Measurements from ENCODE around the gene NUP188. TPM values are rescaled to one million over a fixed set of nuclear protein-coding genes. Genes with fewer than 3 reads are reported as not detected.

NUP188 gene
- polyA plus RNA-seq, 1 donor (not counting 4 experiments of a cell fraction or from before 2014, with no cell fraction given) = 31.1 TPM

DNA sequence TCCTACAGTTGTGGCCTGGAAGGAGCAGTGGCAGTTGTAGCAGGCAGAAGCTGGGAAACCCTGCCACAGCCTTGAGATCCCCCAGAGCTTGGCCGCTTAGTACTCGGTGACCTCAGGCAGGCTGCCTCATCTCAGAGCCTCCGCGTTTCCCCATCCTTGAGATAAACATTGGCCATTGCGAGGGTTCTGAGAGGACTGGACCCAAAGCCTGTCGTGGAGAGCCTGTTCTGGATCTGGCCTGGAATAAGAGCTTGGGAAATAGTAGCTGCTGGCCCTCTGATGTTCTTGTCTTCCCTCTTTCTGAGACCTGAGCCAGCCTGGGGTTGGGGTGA lies 90.2 kb downstream of the NUP188 start:
- Histone ChIP-seq H3K4me2 (ENCODE audit: control insufficient read depth, extremely low read depth, insufficient read depth, low read depth, low read length) (peak overlapping the region; percentile 84), H4K20me1 (ENCODE audit: control insufficient read depth, extremely low read depth, insufficient read depth, low read length) (no peaks in the 10 kb centered on the region), H2AFZ (ENCODE audit: control insufficient read depth, low read length) (no peak overlapping the region), H3K36me3 (ENCODE audit: control insufficient read depth in 2 of 2, extremely low read depth in 1 of 2, insufficient read depth in 2 of 2, low read length in 2 of 2) (peaks cover 5 to 12% of the 10 kb centered on the region in 2 experiments), H3K4me3 (ENCODE audit: control insufficient read depth in 2 of 3, extremely low read depth in 1 of 3, insufficient read depth in 2 of 3, low read depth in 1 of 3, low read length in 3 of 3) (peak overlapping the region in 2 of 3 experiments; percentile 93 to 96), H3K9me1 (ENCODE audit: control insufficient read depth, extremely low read depth, insufficient read depth, low read length) (no peaks in the 10 kb centered on the region), H3K9ac (ENCODE audit: control insufficient read depth, extremely low read depth, insufficient read depth, low read length) (no peak overlapping the region), H3K4me1 (ENCODE audit: control insufficient read depth, extremely low read depth, insufficient read depth, low read length) (peaks cover 17% of the 10 kb centered on the region), H3K27me3 (ENCODE audit: control insufficient read depth, extremely low read depth, insufficient read depth, low read length) (no peaks in the 10 kb centered on the region), H3K9me3 (ENCODE audit: control insufficient read depth, low read depth, low read length) (no peaks in the 10 kb centered on the region), H3K27ac (ENCODE audit: control insufficient read depth, insufficient read depth, low read length) (no peak overlapping the region), H3K79me2 (ENCODE audit: control insufficient read depth, insufficient read depth, low read length) (peaks cover 26% of the 10 kb centered on the region)
- TF ChIP-seq, protein P1, sequence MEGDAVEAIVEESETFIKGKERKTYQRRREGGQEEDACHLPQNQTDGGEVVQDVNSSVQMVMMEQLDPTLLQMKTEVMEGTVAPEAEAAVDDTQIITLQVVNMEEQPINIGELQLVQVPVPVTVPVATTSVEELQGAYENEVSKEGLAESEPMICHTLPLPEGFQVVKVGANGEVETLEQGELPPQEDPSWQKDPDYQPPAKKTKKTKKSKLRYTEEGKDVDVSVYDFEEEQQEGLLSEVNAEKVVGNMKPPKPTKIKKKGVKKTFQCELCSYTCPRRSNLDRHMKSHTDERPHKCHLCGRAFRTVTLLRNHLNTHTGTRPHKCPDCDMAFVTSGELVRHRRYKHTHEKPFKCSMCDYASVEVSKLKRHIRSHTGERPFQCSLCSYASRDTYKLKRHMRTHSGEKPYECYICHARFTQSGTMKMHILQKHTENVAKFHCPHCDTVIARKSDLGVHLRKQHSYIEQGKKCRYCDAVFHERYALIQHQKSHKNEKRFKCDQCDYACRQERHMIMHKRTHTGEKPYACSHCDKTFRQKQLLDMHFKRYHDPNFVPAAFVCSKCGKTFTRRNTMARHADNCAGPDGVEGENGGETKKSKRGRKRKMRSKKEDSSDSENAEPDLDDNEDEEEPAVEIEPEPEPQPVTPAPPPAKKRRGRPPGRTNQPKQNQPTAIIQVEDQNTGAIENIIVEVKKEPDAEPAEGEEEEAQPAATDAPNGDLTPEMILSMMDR (optimal IDR thresholded peaks at IDR 0.05 in 1 of 3, IDR thresholded peaks at IDR 0.05 in 1 of 3, conservative IDR thresholded peaks at IDR 0.05 in 1 of 3; ENCODE audit: extremely low read depth in 1 of 3, insufficient read depth in 2 of 3, low read length in 3 of 3) = no peak
- no peak for TF ChIP-seq EZH2 (IDR thresholded peaks at IDR 0.05; ENCODE audit: low read length)
- FAIRE-seq (no peak), DNase-seq (ENCODE audit: low read depth, low spot score) (no peak)
- dilution Hi-C loops (cut with MboI; ENCODE audit: extremely low pct_ligation_motif_present, low sequenced_read_pairs) = no loop called here

GRCh38 chr9:129038109-129038852 lies 90.8 kb downstream of the NUP188 start:
- H3K36me3 ChIP-seq (ENCODE audit: control insufficient read depth in 2 of 2, extremely low read depth in 1 of 2, insufficient read depth in 2 of 2, low read length in 2 of 2) = peaks cover 5 to 12% of the 10 kb centered on the region in 2 experiments
- H2AFZ ChIP-seq (ENCODE audit: control insufficient read depth, low read length) = no peak overlapping the region
- no peak overlapping the region for H3K4me3 ChIP-seq (ENCODE audit: control insufficient read depth in 2 of 3, extremely low read depth in 1 of 3, insufficient read depth in 2 of 3, low read depth in 1 of 3, low read length in 3 of 3)
- no peaks in the 10 kb centered on the region for H3K9me1 ChIP-seq (ENCODE audit: control insufficient read depth, extremely low read depth, insufficient read depth, low read length)
- peak overlapping the region; percentile 84 for H3K4me2 ChIP-seq (ENCODE audit: control insufficient read depth, extremely low read depth, insufficient read depth, low read depth, low read length)
- DNase-seq (ENCODE audit: low read depth, low spot score) (no peak), FAIRE-seq (no peak)
- H3K9me3 ChIP-seq (ENCODE audit: control insufficient read depth, low read depth, low read length) = no peaks in the 10 kb centered on the region
- no peaks in the 10 kb centered on the region for H4K20me1 ChIP-seq (ENCODE audit: control insufficient read depth, extremely low read depth, insufficient read depth, low read length)
- no peaks in the 10 kb centered on the region for H3K27me3 ChIP-seq (ENCODE audit: control insufficient read depth, extremely low read depth, insufficient read depth, low read length)
- H3K27ac ChIP-seq (ENCODE audit: control insufficient read depth, insufficient read depth, low read length) = no peak overlapping the region
- H3K79me2 ChIP-seq (ENCODE audit: control insufficient read depth, insufficient read depth, low read length) = peaks cover 26% of the 10 kb centered on the region
- H3K4me1 ChIP-seq (ENCODE audit: control insufficient read depth, extremely low read depth, insufficient read depth, low read length) = peaks cover 17% of the 10 kb centered on the region
- H3K9ac ChIP-seq (ENCODE audit: control insufficient read depth, extremely low read depth, insufficient read depth, low read length) = no peak overlapping the region
- TF ChIP-seq, protein P1 (optimal IDR thresholded peaks at IDR 0.05 in 1 of 3, IDR thresholded peaks at IDR 0.05 in 1 of 3, conservative IDR thresholded peaks at IDR 0.05 in 1 of 3; ENCODE audit: extremely low read depth in 1 of 3, insufficient read depth in 2 of 3, low read length in 3 of 3) = no peak
- TF ChIP-seq EZH2 (IDR thresholded peaks at IDR 0.05; ENCODE audit: low read length) = no peak
- dilution Hi-C loops (cut with MboI; ENCODE audit: extremely low pct_ligation_motif_present, low sequenced_read_pairs) = no loop called here
